PC-9 (cell line): Measurements from ENCODE around the gene DOCK3.
"Not testable (repeated sequence)": the region's sequence is repeated elsewhere in the genome, so short reads cannot be mapped to it uniquely, and the experiment has no call there.

ENCODE experiments used
- EZH2 ChIP-seq: fragments of 200-600 bp; sonication (generic); IDR thresholded peaks from 2 replicates; pipeline ENCODE4 v1.8.0; 2017; ENCODE audit warnings: antibody characterized with exemption, low read depth
- TF ChIP-seq, protein P1 (sequence below): fragments of 200-600 bp; sonication (generic); conservative IDR thresholded peaks from 2 replicates; pipeline ENCODE4 v1.6.1; 2017; ENCODE audit warnings: mixed run types, antibody characterized with exemption, mild to moderate bottlenecking, moderate library complexity

GRCh38 chr3:50882733-50883132 lies 208.0 kb downstream of the DOCK3 start:
- TF ChIP-seq, protein P1, sequence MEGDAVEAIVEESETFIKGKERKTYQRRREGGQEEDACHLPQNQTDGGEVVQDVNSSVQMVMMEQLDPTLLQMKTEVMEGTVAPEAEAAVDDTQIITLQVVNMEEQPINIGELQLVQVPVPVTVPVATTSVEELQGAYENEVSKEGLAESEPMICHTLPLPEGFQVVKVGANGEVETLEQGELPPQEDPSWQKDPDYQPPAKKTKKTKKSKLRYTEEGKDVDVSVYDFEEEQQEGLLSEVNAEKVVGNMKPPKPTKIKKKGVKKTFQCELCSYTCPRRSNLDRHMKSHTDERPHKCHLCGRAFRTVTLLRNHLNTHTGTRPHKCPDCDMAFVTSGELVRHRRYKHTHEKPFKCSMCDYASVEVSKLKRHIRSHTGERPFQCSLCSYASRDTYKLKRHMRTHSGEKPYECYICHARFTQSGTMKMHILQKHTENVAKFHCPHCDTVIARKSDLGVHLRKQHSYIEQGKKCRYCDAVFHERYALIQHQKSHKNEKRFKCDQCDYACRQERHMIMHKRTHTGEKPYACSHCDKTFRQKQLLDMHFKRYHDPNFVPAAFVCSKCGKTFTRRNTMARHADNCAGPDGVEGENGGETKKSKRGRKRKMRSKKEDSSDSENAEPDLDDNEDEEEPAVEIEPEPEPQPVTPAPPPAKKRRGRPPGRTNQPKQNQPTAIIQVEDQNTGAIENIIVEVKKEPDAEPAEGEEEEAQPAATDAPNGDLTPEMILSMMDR = not testable (repeated sequence)
- TF ChIP-seq EZH2 = not testable (repeated sequence)
